ENCODE results near the gene ERRFI1.
A peak's percentile ranks its signal among the peaks of the same experiment; 100 is the strongest.

Gene ERRFI1

DNA sequence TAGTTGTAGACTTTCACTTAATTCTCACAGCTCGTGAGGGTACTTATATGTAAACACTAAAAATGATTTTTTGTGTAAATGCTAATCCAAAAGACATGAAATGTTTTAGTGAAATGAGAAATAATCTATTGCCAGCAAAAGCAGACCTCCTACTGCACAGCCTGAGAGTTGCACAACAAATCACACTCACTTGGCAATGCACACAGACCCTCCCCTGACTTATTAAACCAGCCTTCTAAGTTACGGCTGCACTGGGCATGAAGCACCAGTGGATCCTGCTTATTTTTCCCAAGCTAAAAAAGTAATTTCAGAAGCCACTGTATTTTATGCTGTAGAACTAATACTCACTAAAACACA is 10.3 kb downstream of the ERRFI1 start:
- TF ChIP-seq POLR2AphosphoS5 (IDR thresholded peaks at IDR 0.05; ENCODE audit: low read depth, low read length), result no peak
- TF ChIP-seq POLR2A (IDR thresholded peaks at IDR 0.05; ENCODE audit: low read depth, low read length), result no peak
- TF ChIP-seq TAF1 (IDR thresholded peaks at IDR 0.05; ENCODE audit: borderline replicate concordance, low read depth, low read length), result no peak
- no peak for FAIRE-seq

GRCh38 chr1:8015036-8015808 is 10.9 kb downstream of the ERRFI1 start:
- FAIRE-seq (peak; percentile 61), DNase-seq (ENCODE audit: insufficient read length) (no peak)
- TF ChIP-seq TAF1 (IDR thresholded peaks at IDR 0.05; ENCODE audit: borderline replicate concordance, low read depth, low read length), result no peak

More for the DNA sequence above, 10.3 kb downstream of the ERRFI1 start:
- DNase-seq (ENCODE audit: insufficient read length), result no peak

DNA sequence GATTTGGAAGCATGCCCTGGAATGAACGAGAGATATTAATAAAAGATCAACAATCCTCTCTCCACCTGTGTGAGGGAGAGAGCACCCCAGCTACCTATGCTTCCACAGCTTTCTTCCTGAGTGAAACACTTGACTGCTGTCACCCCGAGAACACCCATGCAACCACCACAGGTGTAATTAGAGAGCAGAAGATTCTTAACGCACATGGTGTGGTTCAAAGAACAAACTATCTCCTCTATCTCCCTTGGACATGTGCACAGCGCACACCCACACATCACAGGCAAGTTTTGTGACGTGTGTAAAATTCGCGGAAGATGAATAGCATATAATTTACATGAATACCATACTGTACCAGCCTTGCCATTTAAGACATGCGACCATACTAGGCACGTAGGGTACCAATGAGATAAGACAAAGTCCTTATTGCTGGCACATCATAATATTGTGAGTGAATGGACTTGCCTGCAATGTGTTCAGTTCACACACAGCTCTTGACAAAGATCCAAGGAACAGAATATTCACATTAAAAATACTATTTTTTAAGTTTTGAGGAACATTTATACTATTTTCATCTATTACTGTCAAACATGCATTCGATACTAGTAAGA is 11.6 kb downstream of the ERRFI1 start:
- no peak for DNase-seq (ENCODE audit: insufficient read length)
- FAIRE-seq, result no peak

GRCh38 chr1:8013800-8014199 is 12.3 kb downstream of the ERRFI1 start:
- DNase-seq (ENCODE audit: insufficient read length) (no peak), FAIRE-seq (no peak)
- TF ChIP-seq POLR2AphosphoS5 (IDR thresholded peaks at IDR 0.05; ENCODE audit: low read depth, low read length) (no peak), POLR2A (IDR thresholded peaks at IDR 0.05; ENCODE audit: low read depth, low read length) (no peak), TAF1 (IDR thresholded peaks at IDR 0.05; ENCODE audit: borderline replicate concordance, low read depth, low read length) (no peak)

More for the DNA sequence above, 11.6 kb downstream of the ERRFI1 start:
- no peak for TF ChIP-seq POLR2A (IDR thresholded peaks at IDR 0.05; ENCODE audit: low read depth, low read length)
- TF ChIP-seq TAF1 (IDR thresholded peaks at IDR 0.05; ENCODE audit: borderline replicate concordance, low read depth, low read length), result no peak
- TF ChIP-seq POLR2AphosphoS5 (IDR thresholded peaks at IDR 0.05; ENCODE audit: low read depth, low read length), result no peak

- no peak for FAIRE-seq
- no peak for TF ChIP-seq POLR2A (IDR thresholded peaks at IDR 0.05; ENCODE audit: low read depth, low read length)
- TF ChIP-seq TAF1 (IDR thresholded peaks at IDR 0.05; ENCODE audit: borderline replicate concordance, low read depth, low read length), result no peak
- TF ChIP-seq POLR2AphosphoS5 (IDR thresholded peaks at IDR 0.05; ENCODE audit: low read depth, low read length), result no peak
Measured at GRCh38 chr1:8013399-8013798, 12.7 kb downstream of the ERRFI1 start.

DNA sequence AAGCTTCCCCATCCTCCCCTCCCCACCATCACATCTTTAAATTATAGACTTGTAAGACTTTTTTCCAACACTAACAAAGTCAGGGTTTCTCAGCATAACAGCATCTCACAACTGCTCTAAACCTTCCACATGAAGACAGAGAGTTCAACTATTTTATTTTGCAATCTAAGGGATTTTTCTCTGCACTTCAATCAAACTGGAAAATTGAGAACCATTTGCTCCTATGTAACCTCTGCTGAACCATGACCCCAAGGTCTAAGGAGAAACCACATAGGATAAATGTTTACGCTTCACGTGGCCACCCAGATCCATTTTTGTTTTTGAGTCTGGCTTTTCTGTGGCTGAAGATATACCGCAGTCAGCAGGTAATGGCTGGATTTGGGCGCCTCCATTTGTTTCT is 13.2 kb downstream of the ERRFI1 start:
- TF ChIP-seq POLR2A (IDR thresholded peaks at IDR 0.05; ENCODE audit: low read depth, low read length) (no peak), TAF1 (IDR thresholded peaks at IDR 0.05; ENCODE audit: borderline replicate concordance, low read depth, low read length) (no peak), POLR2AphosphoS5 (IDR thresholded peaks at IDR 0.05; ENCODE audit: low read depth, low read length) (no peak)
- no peak for DNase-seq (ENCODE audit: insufficient read length)
- no peak for FAIRE-seq

More at GRCh38 chr1:8013399-8013798, 12.7 kb downstream of the ERRFI1 start:
- no peak for DNase-seq (ENCODE audit: insufficient read length)

DNA sequence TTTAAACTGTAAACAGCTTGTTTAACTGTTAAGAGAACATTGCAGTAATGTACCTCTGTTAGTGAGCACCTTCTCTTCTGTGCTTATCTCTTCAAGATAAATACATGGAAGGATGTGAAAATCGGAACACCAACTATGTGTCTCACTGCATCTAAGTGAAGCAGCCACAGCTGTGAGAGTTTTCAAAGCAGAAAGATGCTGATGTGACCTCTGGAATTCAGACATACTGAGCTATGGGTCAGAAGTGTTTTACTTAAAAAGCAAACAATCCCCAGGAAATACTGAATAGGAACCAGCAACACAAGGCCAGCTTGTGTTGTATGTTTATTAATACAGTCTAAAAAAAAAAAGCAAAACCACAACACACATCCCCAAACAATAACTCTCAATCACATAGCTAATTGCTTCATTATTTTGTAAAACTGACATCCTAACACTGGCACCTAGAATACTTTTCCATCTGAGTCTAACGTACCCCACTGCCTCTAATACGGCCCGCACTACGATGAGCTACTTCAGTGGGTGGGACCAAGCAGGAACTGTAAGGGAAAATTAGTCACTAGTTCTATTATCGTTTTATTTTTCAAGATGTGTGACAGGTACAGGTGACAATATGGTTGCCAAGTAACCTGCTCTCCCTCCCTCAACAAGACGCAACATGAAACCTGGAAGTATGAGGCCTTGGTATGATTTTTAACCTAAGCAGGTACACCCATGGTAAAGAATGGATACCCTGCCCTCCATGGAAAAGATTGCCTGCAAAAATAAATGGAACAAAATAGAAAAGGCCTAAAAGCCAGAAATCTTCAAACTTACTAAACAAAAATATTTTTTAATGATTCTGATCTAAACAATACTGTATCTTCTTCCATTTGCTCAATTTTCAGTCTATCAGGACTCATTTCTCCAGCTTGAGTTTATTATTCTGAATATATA is 13.9 kb downstream of the ERRFI1 start:
- no peak for TF ChIP-seq POLR2A (IDR thresholded peaks at IDR 0.05; ENCODE audit: low read depth, low read length)
- no peak for TF ChIP-seq POLR2AphosphoS5 (IDR thresholded peaks at IDR 0.05; ENCODE audit: low read depth, low read length)
- TF ChIP-seq TAF1 (IDR thresholded peaks at IDR 0.05; ENCODE audit: borderline replicate concordance, low read depth, low read length), result no peak
- FAIRE-seq (no peak), DNase-seq (ENCODE audit: insufficient read length) (no peak)

GRCh38 chr1:8011016-8011415 is 15.1 kb downstream of the ERRFI1 start:
- TF ChIP-seq TAF1 (IDR thresholded peaks at IDR 0.05; ENCODE audit: borderline replicate concordance, low read depth, low read length) (no peak), POLR2A (IDR thresholded peaks at IDR 0.05; ENCODE audit: low read depth, low read length) (no peak), POLR2AphosphoS5 (IDR thresholded peaks at IDR 0.05; ENCODE audit: low read depth, low read length) (no peak)
- DNase-seq (ENCODE audit: insufficient read length) (no peak), FAIRE-seq (no peak)

DNA sequence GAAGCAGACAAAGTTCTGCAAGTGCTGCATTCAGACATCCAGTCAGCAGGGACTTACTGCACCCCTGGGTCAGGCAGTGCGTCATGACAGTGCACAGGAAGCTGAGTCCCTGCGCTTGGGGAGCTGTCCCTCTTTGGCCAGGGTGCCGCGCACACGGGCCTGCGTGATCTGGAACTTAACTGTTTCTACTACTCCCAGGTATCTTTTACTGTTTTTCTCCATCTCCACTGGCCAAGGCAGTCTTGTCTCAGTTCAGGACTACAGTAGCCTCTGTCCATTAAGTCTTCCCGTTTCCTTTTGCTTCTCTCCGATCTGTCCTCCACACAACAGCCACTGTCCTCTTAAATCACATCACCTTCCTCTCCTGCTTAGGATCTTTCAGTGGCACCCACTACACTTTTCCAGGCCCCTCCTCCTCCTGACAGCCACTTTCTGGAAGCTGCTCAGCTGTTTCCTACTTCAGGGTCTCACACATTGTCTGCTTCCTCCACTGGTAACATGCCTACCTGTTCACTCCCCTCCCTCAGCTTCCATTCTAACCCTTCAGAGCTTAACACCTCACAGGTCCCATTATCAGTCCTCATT is 15.9 kb downstream of the ERRFI1 start:
- FAIRE-seq (no peak), DNase-seq (ENCODE audit: insufficient read length) (no peak)
- no peak for TF ChIP-seq TAF1 (IDR thresholded peaks at IDR 0.05; ENCODE audit: borderline replicate concordance, low read depth, low read length)
- no peak for TF ChIP-seq POLR2A (IDR thresholded peaks at IDR 0.05; ENCODE audit: low read depth, low read length)
- no peak for TF ChIP-seq POLR2AphosphoS5 (IDR thresholded peaks at IDR 0.05; ENCODE audit: low read depth, low read length)

GRCh38 chr1:8009043-8010002 is 16.8 kb downstream of the ERRFI1 start:
- no peak for TF ChIP-seq POLR2AphosphoS5 (IDR thresholded peaks at IDR 0.05; ENCODE audit: low read depth, low read length)
- no peak for TF ChIP-seq TAF1 (IDR thresholded peaks at IDR 0.05; ENCODE audit: borderline replicate concordance, low read depth, low read length)
- no peak for TF ChIP-seq POLR2A (IDR thresholded peaks at IDR 0.05; ENCODE audit: low read depth, low read length)
- FAIRE-seq (no peak), DNase-seq (ENCODE audit: insufficient read length) (no peak)

Measured in GM12892 (cell line).